ENCODE measurements around the gene PPM1H. TPM values are rescaled to one million over a fixed set of nuclear protein-coding genes. Genes with fewer than 3 reads are reported as not detected.
A peak's percentile ranks its signal among the peaks of the same experiment; 100 is the strongest.

PPM1H gene
- polyA plus RNA-seq, 1 of the 3 experiments (the other 2 are of a cell fraction), result 0.13 TPM

GRCh38 chr12:62787023-62787422 lies 147.9 kb downstream of the PPM1H start:
- WGBS (ENCODE audit: low lambda C conversion rate), result 94% methylated on average over 6 of the region's 6 CpGs
- H3K9me2 ChIP-seq, result no peaks in the 10 kb centered on the region
- no peaks in the 10 kb centered on the region for H3K79me2 ChIP-seq (ENCODE audit: insufficient read depth)
- peaks cover 33% of the 10 kb centered on the region for H3F3A ChIP-seq (replicated peaks; ENCODE audit: insufficient read depth)
- H2AFZ ChIP-seq (ENCODE audit: low read depth), result peak overlapping the region; percentile 60; the same call in 1 of the 2 replicates
- H3K36me3 ChIP-seq (replicated peaks in 1 of 2; ENCODE audit: control insufficient read depth in 1 of 2, insufficient read depth in 2 of 2, low read length in 1 of 2), result no peaks in the 10 kb centered on the region
- DNase-seq, result no peak
- no peaks in the 10 kb centered on the region for H3K27me3 ChIP-seq (ENCODE audit: insufficient read depth)
- H3K4me3 ChIP-seq (ENCODE audit: low read depth in 2 of 2, low read length in 1 of 2), result no peak overlapping the region
- CTCF ChIA-PET, result interaction anchor here (1.4 to 4.0 kb wide), 2 partner anchors 10 to 206 kb away, joined by 4 to 42 read pairs; no protein-coding TSS in a partner anchor
- no peaks in the 10 kb centered on the region for H3K9me3 ChIP-seq
- 0 out of 2 replicates have a peak overlapping the region, but pooled peaks have one; percentile 23 for H3K4me2 ChIP-seq
- no peak overlapping the region for H3K9ac ChIP-seq
- POLR2A ChIA-PET, result no interaction called here
- TF ChIP-seq NRF1 (IDR thresholded peaks at IDR 0.05; ENCODE audit: low read depth, low read length) (no peak), MEF2A (IDR thresholded peaks at IDR 0.05; ENCODE audit: borderline replicate concordance, low read depth) (no peak), USF2 (IDR thresholded peaks at IDR 0.05; ENCODE audit: borderline replicate concordance, low read depth, low read length) (no peak), JUND (IDR thresholded peaks at IDR 0.05) (no peak), IRF3 (IDR thresholded peaks at IDR 0.05; ENCODE audit: low read depth, low read length) (no peak), RCOR1 (IDR thresholded peaks at IDR 0.05; ENCODE audit: low read length) (no peak), PBX3 (IDR thresholded peaks at IDR 0.05) (no peak), POLR2AphosphoS5 (IDR thresholded peaks at IDR 0.05; ENCODE audit: low read depth, low read length) (no peak), EZH2phosphoT487 (IDR thresholded peaks at IDR 0.05; ENCODE audit: borderline replicate concordance, low read depth) (no peak), RXRA (IDR thresholded peaks at IDR 0.05; ENCODE audit: borderline replicate concordance, low read depth) (no peak), MXI1 (IDR thresholded peaks at IDR 0.05; ENCODE audit: low read depth, low read length) (no peak)
- H3K27ac ChIP-seq (ENCODE audit: low read depth in 2 of 2, low read length in 1 of 2), result peak overlapping the region in 1 of 2 experiments; percentile 90; a peak in 2 of 4 replicates
- no peaks in the 10 kb centered on the region for H4K20me1 ChIP-seq (ENCODE audit: insufficient read depth)
- H3K4me1 ChIP-seq (ENCODE audit: control insufficient read depth in 1 of 2, insufficient read depth in 2 of 2, low read depth in 1 of 2, low read length in 1 of 2), result peaks cover 7 to 32% of the 10 kb centered on the region in 2 experiments; a peak in 3 of 4 replicates

GRCh38 chr12:62785941-62786559 lies 148.9 kb downstream of the PPM1H start:
- Histone ChIP-seq H3K4me1 (ENCODE audit: control insufficient read depth in 1 of 2, insufficient read depth in 2 of 2, low read depth in 1 of 2, low read length in 1 of 2) (peaks cover 7 to 32% of the 10 kb centered on the region in 2 experiments; a peak in 3 of 4 replicates), H3K9ac (peak overlapping the region; percentile 52; the same call in 1 of the 2 replicates), H3K27me3 (ENCODE audit: insufficient read depth) (no peaks in the 10 kb centered on the region), H3K4me3 (ENCODE audit: low read depth in 2 of 2, low read length in 1 of 2) (no peak overlapping the region), H4K20me1 (ENCODE audit: insufficient read depth) (no peaks in the 10 kb centered on the region), H3K9me3 (no peaks in the 10 kb centered on the region), H2AFZ (ENCODE audit: low read depth) (peak overlapping the region; percentile 82), H3F3A (replicated peaks; ENCODE audit: insufficient read depth) (peaks cover 33% of the 10 kb centered on the region), H3K9me2 (no peaks in the 10 kb centered on the region), H3K4me2 (peak overlapping the region; percentile 61), H3K79me2 (ENCODE audit: insufficient read depth) (no peaks in the 10 kb centered on the region), H3K36me3 (replicated peaks in 1 of 2; ENCODE audit: control insufficient read depth in 1 of 2, insufficient read depth in 2 of 2, low read length in 1 of 2) (no peaks in the 10 kb centered on the region), H3K27ac (ENCODE audit: low read depth in 2 of 2, low read length in 1 of 2) (peak overlapping the region; percentile 56 to 90)
- WGBS (ENCODE audit: low lambda C conversion rate), result 22% methylated on average over 7 of the region's 8 CpGs
- ChIA-PET POLR2A (interaction anchor here (0.8 kb wide), 1 partner anchor 10 kb away, joined by 3 read pairs; no protein-coding TSS in a partner anchor), CTCF (interaction anchor here (0.6 to 4.0 kb wide), 4 partner anchors 11 to 638 kb away, joined by 3 to 42 read pairs (median 5); no protein-coding TSS in a partner anchor)
- DNase-seq, result no peak
- TF ChIP-seq CHD2 (IDR thresholded peaks at IDR 0.05; ENCODE audit: low read length, partially characterized antibody), result no peak
- 0 out of 2 replicates have a peak, but pooled peaks have one; percentile 42 for TF ChIP-seq SIN3A (IDR thresholded peaks at IDR 0.05; ENCODE audit: borderline replicate concordance, low read depth, low read length)
- TF ChIP-seq RAD21 (IDR thresholded peaks at IDR 0.05; ENCODE audit: low read length), result no peak
- no peak for TF ChIP-seq SMC3 (IDR thresholded peaks at IDR 0.05; ENCODE audit: low read depth, low read length)
- peak; percentile 43; the same call in 1 of the 2 replicates for TF ChIP-seq YY1 (IDR thresholded peaks at IDR 0.05; ENCODE audit: low read depth)
- peak; percentile 62 for TF ChIP-seq JUND (IDR thresholded peaks at IDR 0.05)
- TF ChIP-seq USF2 (IDR thresholded peaks at IDR 0.05; ENCODE audit: borderline replicate concordance, low read depth, low read length), result no peak
- TF ChIP-seq ZBTB33 (IDR thresholded peaks at IDR 0.05; ENCODE audit: borderline replicate concordance, low read depth), result 0 out of 2 replicates have a peak, but pooled peaks have one; percentile 34
- TF ChIP-seq GATA2 (CRISPR knock-in tag; IDR thresholded peaks at IDR 0.05), result no peak
- peak; percentile 81 for TF ChIP-seq TCF12 (IDR thresholded peaks at IDR 0.05)
- TF ChIP-seq NFIC (IDR thresholded peaks at IDR 0.05; ENCODE audit: borderline replicate concordance), result peak; percentile 86
